HFF-Myc (cell line): ENCODE measurements around the gene ZHX3.

ENCODE experiments used
- DNase-seq: peaks from one replicate; pipeline ENCODE4 v3.0.0-alpha.2; 2011; ENCODE audit warnings: low read depth; ENCODE audit errors: extremely low read depth
- H3K4me3 ChIP-seq: replicated peaks from 2 replicates; pipeline ENCODE4 v1.5.1; 2011; ENCODE audit warnings: low read depth, mild to moderate bottlenecking, control low read depth, low read length
- TF ChIP-seq, protein P1 (sequence below): IDR thresholded peaks from 2 replicates; pipeline ENCODE4 v1.5.1; 2012; ENCODE audit warnings: mild to moderate bottlenecking, low read depth, low read length, control low read depth; ENCODE audit errors: missing control alignments

The ZHX3 gene

GRCh38 chr20:41358717-41359116, 41.2 kb upstream of the ZHX3 start:
- H3K4me3 ChIP-seq, result no peak overlapping the region
- DNase-seq, result no peak
- TF ChIP-seq, protein P1, sequence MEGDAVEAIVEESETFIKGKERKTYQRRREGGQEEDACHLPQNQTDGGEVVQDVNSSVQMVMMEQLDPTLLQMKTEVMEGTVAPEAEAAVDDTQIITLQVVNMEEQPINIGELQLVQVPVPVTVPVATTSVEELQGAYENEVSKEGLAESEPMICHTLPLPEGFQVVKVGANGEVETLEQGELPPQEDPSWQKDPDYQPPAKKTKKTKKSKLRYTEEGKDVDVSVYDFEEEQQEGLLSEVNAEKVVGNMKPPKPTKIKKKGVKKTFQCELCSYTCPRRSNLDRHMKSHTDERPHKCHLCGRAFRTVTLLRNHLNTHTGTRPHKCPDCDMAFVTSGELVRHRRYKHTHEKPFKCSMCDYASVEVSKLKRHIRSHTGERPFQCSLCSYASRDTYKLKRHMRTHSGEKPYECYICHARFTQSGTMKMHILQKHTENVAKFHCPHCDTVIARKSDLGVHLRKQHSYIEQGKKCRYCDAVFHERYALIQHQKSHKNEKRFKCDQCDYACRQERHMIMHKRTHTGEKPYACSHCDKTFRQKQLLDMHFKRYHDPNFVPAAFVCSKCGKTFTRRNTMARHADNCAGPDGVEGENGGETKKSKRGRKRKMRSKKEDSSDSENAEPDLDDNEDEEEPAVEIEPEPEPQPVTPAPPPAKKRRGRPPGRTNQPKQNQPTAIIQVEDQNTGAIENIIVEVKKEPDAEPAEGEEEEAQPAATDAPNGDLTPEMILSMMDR, result no peak

GRCh38 chr20:41358230-41358629, 40.7 kb upstream of the ZHX3 start:
- TF ChIP-seq, protein P1, result no peak
- DNase-seq, result no peak
- no peak overlapping the region for H3K4me3 ChIP-seq

- DNase-seq, result no peak
- TF ChIP-seq, protein P1, result peak; percentile 7
- H3K4me3 ChIP-seq, result no peak overlapping the region
Measured at GRCh38 chr20:41357424-41358163, 40.1 kb upstream of the ZHX3 start.

GRCh38 chr20:41356951-41357350, 39.4 kb upstream of the ZHX3 start:
- H3K4me3 ChIP-seq, result no peak overlapping the region
- TF ChIP-seq, protein P1, result no peak
- no peak for DNase-seq

GRCh38 chr20:41355598-41356203, 38.2 kb upstream of the ZHX3 start:
- TF ChIP-seq, protein P1, result no peak
- no peak overlapping the region for H3K4me3 ChIP-seq
- no peak for DNase-seq

- TF ChIP-seq, protein P1, result no peak
- no peak overlapping the region for H3K4me3 ChIP-seq
- no peak for DNase-seq
Measured at GRCh38 chr20:41355192-41355591, 37.7 kb upstream of the ZHX3 start.
